GM12873 (cell line): ENCODE data around the gene HSPA1L.

Experiments
- TF ChIP-seq, protein P1 (sequence below): IDR thresholded peaks from 2 replicates; pipeline ENCODE4 v1.5.1; 2012; ENCODE audit warnings: low read depth, mild to moderate bottlenecking, moderate library complexity, low read length, control low read depth; ENCODE audit not compliant: insufficient read depth; ENCODE audit errors: missing control alignments

HSPA1L gene

DNA sequence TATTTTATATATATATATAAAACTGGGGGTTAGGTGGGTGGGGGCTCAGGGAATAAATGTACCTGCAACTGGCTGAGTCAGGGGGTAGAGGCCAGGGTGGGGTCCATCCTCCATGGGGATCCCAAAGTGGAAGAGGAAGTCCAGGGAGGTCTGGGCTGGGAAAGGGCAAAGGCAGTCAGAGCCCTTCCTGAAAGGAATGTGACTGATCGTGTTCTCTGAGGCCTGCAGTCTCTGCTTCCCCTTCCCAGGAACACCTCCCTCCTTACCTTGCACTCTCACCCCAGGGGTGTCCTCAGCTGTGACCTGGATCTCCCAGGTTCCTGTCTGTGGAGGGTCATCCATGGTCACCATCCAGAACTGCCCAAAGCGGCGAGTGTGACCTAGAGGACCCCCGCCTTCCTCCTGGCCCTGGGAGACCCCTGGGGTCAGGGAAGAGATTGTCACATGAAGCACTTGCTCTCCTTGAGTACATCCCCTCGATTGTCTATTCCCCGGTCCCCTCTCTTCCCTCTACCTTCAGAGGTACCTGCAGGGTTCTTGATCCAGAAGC is 47.9 kb downstream of the HSPA1L start:
- TF ChIP-seq, protein P1, sequence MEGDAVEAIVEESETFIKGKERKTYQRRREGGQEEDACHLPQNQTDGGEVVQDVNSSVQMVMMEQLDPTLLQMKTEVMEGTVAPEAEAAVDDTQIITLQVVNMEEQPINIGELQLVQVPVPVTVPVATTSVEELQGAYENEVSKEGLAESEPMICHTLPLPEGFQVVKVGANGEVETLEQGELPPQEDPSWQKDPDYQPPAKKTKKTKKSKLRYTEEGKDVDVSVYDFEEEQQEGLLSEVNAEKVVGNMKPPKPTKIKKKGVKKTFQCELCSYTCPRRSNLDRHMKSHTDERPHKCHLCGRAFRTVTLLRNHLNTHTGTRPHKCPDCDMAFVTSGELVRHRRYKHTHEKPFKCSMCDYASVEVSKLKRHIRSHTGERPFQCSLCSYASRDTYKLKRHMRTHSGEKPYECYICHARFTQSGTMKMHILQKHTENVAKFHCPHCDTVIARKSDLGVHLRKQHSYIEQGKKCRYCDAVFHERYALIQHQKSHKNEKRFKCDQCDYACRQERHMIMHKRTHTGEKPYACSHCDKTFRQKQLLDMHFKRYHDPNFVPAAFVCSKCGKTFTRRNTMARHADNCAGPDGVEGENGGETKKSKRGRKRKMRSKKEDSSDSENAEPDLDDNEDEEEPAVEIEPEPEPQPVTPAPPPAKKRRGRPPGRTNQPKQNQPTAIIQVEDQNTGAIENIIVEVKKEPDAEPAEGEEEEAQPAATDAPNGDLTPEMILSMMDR, result no peak

DNA sequence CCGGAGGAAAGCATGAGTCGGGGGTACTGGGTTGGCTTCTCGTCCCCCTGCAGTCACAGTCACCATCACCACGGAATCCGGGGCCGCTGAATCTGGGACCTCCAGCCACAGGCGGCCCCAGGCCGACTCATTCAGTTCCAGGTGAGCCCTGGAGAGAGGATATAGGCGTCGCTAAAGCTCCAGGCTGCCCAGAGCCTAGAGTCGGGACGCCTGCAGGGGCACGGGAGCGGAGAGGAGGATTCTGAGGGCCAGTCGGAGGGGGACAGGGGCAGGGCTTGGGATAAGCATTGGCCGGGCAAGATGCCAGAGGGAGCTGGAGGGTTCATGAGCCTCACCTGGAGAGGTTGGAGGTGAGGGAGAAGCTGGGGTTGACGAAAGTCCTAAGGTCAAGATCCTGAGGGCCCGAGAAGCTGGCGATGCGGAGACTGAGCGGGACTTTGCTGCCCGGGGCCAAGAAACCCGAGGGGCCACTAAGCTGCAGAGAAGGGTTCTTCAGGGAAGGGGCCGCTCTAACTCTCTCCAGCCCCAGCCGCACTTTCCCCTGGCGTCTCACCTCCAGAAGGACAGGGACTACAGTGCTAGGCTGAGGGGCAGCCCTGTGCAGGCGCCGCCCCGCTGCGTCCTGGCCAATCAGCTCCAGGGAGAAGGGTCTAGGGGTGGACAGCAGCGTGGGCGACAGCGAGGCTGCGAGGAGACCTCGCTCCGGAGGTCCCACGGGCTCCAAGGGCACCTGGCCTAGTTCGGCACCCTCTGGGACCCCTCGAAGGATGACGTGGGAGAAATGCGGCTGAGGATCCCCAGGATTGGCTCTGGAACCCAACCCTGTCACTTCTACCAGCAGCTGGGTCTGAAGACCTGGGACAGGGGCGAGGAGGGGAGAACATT is 48.9 kb downstream of the HSPA1L start:
- TF ChIP-seq, protein P1, result no peak

DNA sequence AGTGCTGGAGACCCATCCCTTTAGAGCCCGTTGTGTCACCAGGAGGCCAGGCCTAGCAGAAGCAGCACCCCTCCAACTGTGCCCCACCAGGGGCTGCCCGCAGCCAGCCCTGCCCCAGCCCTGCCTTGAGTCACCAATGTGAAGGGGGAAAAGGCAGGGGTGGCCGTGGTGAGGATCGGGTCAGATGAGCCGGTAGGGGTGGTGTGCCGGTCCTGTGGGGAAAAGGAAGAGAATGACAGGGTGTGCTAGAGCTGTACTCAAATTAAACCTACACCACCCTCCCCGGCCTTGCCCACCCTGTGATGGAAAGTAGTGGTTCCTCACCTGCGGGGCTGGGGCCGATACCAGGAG is 49.5 kb downstream of the HSPA1L start:
- TF ChIP-seq, protein P1, result no peak

DNA sequence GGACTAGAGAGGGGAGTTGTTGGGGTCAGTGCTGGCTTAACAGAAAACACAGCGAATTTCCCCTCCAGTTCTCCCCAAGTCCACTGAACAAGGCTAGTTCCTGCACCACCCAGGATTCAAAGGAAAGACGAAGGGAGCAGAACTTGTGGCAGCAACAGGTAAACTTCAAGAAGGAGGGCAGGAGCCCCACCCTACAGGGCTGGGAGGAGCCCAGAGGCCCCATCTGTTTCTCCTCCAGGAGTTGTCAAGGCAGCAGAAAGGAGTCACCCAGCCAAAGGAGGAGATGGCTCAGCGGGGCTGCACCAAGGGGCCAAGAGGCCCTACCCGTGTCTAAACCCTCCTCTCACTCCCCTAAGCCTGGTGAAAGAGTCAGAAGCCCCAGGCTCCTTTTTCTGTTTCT is 50.9 kb downstream of the HSPA1L start:
- TF ChIP-seq, protein P1, result no peak

DNA sequence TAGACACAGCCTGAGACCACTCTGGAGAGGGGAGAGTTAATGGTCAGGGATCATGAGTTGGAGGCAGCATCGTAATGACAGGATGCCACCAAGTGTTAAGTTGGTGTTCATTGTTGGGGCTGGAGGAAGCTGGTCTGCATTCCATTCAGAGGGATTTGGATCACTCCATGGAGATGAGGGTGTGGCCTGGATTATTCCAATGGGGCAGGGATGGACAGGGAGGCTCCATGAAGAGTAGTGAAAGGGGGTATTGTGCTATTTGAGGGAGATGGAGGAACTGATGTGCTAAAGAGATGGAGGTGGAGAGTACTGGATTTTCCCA is 51.5 kb downstream of the HSPA1L start:
- TF ChIP-seq, protein P1, result no peak

DNA sequence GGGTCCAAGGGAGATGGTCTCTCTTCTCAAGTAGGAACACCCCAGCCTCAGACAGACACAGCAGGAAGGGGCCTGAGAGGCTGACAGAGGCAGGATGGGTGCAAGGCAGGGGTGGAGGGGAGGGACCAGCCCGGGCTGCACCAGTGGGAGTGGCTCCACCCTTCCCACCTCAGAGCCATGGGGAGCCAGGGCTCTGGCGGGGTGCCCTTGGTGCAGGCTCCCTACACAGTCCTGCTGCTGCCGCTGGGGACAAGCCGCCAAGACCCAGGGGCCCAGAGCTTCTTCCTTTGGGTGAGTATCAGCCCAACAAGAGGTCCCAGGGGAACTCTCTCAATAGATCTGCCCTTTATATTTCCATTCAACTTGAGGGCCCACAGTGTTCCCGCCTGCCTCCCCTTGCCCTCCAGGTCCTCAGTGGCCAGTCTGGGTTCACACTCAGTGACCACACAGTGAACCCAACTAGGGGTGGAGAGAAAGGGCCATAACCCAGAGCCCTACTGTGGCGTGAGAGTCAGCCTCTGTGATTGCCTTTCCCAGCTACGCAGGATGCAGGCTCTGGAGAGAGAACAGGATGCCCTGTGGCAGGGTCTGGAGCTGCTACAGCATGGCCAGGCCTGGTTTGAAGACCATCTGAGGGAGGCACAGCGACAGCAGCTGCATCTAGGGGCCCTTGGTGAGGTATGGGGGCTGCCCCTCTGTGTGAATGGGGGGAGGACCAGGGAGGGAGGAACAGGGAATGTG is 52.0 kb downstream of the HSPA1L start:
- TF ChIP-seq, protein P1, result no peak

DNA sequence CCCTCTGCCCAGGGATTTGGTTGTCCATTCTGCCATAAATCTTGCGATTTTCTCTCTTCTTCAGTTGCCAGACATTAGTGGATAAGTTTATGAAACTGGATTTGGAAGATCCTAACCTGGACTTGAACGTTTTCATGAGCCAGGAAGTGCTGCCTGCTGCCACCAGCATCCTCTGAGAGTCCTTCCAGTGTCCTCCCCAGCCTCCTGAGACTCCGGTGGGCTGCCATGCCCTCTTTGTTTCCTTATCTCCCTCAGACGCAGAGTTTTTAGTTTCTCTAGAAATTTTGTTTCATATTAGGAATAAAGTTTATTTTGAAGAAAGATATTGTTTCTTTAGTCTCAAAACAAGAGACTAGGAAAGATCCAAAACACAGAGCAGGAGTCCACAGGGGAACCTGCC is 52.7 kb downstream of the HSPA1L start, which contains the start of gene SAPCD1:
Gene SAPCD1 (plus strand): TSS at position 301 of the 400 bp plus-strand sequence. CDS start 399 bp downstream, outside the sequence.
- TF ChIP-seq, protein P1, result no peak
